Spleen (tissue), 11 donors: ENCODE data around the gene ATG9A. TPM values are rescaled to one million over a fixed set of nuclear protein-coding genes. Genes with fewer than 3 reads are reported as not detected.
"Not testable (repeated sequence)": the region's sequence is repeated elsewhere in the genome, so short reads cannot be mapped to it uniquely, and the experiment has no call there.

Source experiments
- DNase-seq: peaks from one replicate; pipeline ENCODE4 v3.0.0-alpha.2; 2020
- H3K27ac ChIP-seq, 8 donors: fragments of 200-600 bp; sonication (generic) in 7 of 8; 1 replicate in 4 of 8; 2 replicates in 4 of 8; pipeline versions ENCODE4 v1.5.0 to v1.8.0; 2016 to 2021; ENCODE audit warnings: inconsistent platforms in 4 of 8, mild to moderate bottlenecking in 4 of 8, moderate library complexity in 1 of 8
- H3K27me3 ChIP-seq, 7 donors: fragments of 200-600 bp; sonication (generic) in 6 of 7; replicated peaks in 1 of 7; 1 replicate in 4 of 7; 2 replicates in 3 of 7; pipeline versions ENCODE4 v1.5.0 to v1.8.0; 2016 to 2021; ENCODE audit warnings: inconsistent platforms in 3 of 7, mild to moderate bottlenecking in 1 of 7
- H3K36me3 ChIP-seq, 6 donors: fragments of 200-600 bp; sonication (generic) in 5 of 6; 1 replicate in 4 of 6; 2 replicates in 2 of 6; pipeline versions ENCODE4 v1.5.0 to v1.8.0; 2016 to 2021; ENCODE audit warnings: inconsistent platforms in 2 of 6
- H3K4me1 ChIP-seq, 6 donors: fragments of 200-600 bp; sonication (generic) in 5 of 6; 1 replicate in 3 of 6; 2 replicates in 3 of 6; pipeline versions ENCODE4 v1.5.0 to v1.8.0; 2016 to 2021; ENCODE audit warnings: inconsistent platforms in 3 of 6
- H3K4me3 ChIP-seq, 8 donors: fragments of 200-600 bp; sonication (generic) in 7 of 8; 1 replicate in 4 of 8; 2 replicates in 4 of 8; pipeline versions ENCODE4 v1.5.0 to v1.8.0; 2016 to 2021; ENCODE audit warnings: inconsistent platforms in 4 of 8, mild to moderate bottlenecking in 4 of 8, moderate library complexity in 2 of 8
- H3K9me3 ChIP-seq, 8 donors: fragments of 200-600 bp; sonication (generic) in 7 of 8; 1 replicate in 4 of 8; 2 replicates in 4 of 8; pipeline versions ENCODE4 v1.5.0 to v1.8.0; 2016 to 2021; ENCODE audit warnings: inconsistent platforms in 4 of 8
- POLR2A ChIP-seq, 3 donors: fragments of 450-650 bp; IDR thresholded peaks; one replicate each; pipeline ENCODE4 v1.5.1; 2017; ENCODE audit warnings: antibody characterized with exemption in 3 of 3, mild to moderate bottlenecking in 1 of 3
- POLR2AphosphoS5 ChIP-seq, 3 donors: sonication (generic); formaldehyde crosslinking; IDR thresholded peaks; one replicate each; pipeline ENCODE4 v1.5.1; 2017; ENCODE audit warnings: antibody characterized with exemption in 3 of 3
- WGBS, 5 donors: extraction: QIAGEN DNeasy Blood & Tissue Kit in 3 of 5; methylation state at CpG; one replicate each; pipeline versions ENCODE4 v1.1.5 to v1.1.7; 2013 to 2018; 5-methylcytosine and 5-hydroxymethylcytosine counted together
- intact Hi-C: fragments of 100-400 bp; cut with DNase I; formaldehyde crosslinking; loops from one replicate; pipeline ENCODE4 v1.15.0; 2023; ENCODE audit warnings: low total_unique reads
- polyA plus RNA-seq, 3 donors: library from polyadenylated mRNA; stranded (reverse); fragments of 200-250 nt; gene quantifications; one replicate each; pipeline ENCODE4 v1.2.1, GENCODE V29; 2013
- total RNA-seq, 7 donors: library from RNA; depleted of rRNA in 3 of 7; stranded (reverse); fragments of >200 nt in 3 of 7; fragmentation: NEBNext Ultra II Directional in 4 of 7; extraction: Animal tissue kit (Norgen Biotek cat#: 25700) in 4 of 7; gene quantifications; one replicate each; pipeline versions ENCODE4 v1.1.0 to v1.2.1, GENCODE V29; 2016 to 2021
- TF ChIP-seq, protein P1 (sequence below), 11 experiments: fragments of 200-600 bp in 7 of 11; fragments of 450-650 bp in 4 of 11; sonication (generic) in 4 of 11; IDR thresholded peaks in 8 of 11; conservative IDR thresholded peaks in 3 of 11; 1 replicate in 7 of 11; 2 replicates in 4 of 11; pipeline versions ENCODE4 v1.4.0 to v1.8.0; 2016 to 2021; ENCODE audit warnings: antibody characterized with exemption in 11 of 11, inconsistent platforms in 4 of 11, mild to moderate bottlenecking in 1 of 11
- donor health status: healthy with polysubstance abuse.
- donor health status: DM: no; HTN: no; CAD: no; lungs with moderate emphysema.
- donor health status: DM: no; HTN: no; CAD: no.
- donor health status: Bipolar disorder and iron deficiency.
- donor health status: healthy.
- donor health status: DM: no; HTN: no; CAD: no.
- donor health status: DM: yes; HTN: yes; CAD: no.

The ATG9A gene
- total and polyA plus RNA-seq, 10 donors, result 9.4 to 68.2 (median 44.8) TPM

DNA sequence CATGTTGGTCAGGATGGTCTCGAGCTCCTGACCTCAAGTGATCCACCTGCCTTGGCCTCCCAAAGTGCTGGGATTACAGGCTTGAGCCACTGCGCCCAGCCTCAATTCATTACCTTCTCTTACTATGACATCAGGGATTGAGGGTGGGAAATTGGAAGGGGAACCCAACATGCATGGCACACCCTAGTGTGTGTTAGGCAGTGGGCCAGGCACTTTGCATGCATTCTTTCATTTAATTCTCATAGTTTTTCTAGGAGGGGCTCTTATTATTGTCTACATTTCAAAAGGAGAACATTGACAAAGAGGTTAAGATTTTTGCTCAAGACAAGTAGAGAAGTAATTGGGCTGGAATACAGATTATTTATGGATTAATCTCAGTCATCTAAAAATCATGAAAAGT lies 38.9 kb upstream of the ATG9A start:
- Histone ChIP-seq H3K9me3 (no peaks in the 10 kb centered on the region), H3K36me3 (no peaks in the 10 kb centered on the region), H3K4me3 (no peak overlapping the region), H3K27ac (no peak overlapping the region), H3K27me3 (no peaks in the 10 kb centered on the region), H3K4me1 (peaks cover 0 to 27% (median 12%) of the 10 kb centered on the region in 6 donors)
- WGBS, 5 donors, result 74 to 91% (median 88%) methylated on average over 2 of the region's 2 CpGs
- no peak for DNase-seq
- intact Hi-C loops, result no loop called here
- TF ChIP-seq, protein P1, sequence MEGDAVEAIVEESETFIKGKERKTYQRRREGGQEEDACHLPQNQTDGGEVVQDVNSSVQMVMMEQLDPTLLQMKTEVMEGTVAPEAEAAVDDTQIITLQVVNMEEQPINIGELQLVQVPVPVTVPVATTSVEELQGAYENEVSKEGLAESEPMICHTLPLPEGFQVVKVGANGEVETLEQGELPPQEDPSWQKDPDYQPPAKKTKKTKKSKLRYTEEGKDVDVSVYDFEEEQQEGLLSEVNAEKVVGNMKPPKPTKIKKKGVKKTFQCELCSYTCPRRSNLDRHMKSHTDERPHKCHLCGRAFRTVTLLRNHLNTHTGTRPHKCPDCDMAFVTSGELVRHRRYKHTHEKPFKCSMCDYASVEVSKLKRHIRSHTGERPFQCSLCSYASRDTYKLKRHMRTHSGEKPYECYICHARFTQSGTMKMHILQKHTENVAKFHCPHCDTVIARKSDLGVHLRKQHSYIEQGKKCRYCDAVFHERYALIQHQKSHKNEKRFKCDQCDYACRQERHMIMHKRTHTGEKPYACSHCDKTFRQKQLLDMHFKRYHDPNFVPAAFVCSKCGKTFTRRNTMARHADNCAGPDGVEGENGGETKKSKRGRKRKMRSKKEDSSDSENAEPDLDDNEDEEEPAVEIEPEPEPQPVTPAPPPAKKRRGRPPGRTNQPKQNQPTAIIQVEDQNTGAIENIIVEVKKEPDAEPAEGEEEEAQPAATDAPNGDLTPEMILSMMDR (IDR thresholded peaks at IDR 0.05 in 8 of 11, conservative IDR thresholded peaks at IDR 0.05 in 3 of 11), result no peak
- TF ChIP-seq POLR2A (IDR thresholded peaks at IDR 0.05) (no peak), POLR2AphosphoS5 (IDR thresholded peaks at IDR 0.05) (no peak)

DNA sequence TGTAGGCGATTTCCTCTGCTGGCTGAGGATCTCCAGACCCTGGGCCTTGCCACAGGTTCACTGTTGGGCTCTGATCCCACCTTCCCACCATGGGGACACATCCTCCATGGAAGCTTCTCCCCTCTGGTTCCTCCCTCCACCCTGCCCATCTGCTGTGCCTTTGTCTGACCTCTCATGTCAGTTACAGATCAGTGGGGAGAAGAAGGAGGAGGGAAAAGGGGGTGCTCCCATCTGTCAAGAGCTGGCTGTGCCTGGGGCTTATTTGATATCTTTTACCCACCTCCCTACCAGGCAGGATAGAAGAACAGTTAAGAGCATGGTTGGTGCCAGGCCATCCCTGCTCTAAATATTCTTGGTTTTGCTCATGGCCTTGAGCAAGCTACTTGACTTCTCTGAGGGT lies 37.5 kb upstream of the ATG9A start:
- TF ChIP-seq, protein P1 (IDR thresholded peaks at IDR 0.05 in 8 of 11, conservative IDR thresholded peaks at IDR 0.05 in 3 of 11), result no peak
- Histone ChIP-seq H3K36me3 (no peaks in the 10 kb centered on the region), H3K27ac (no peak overlapping the region), H3K4me3 (no peak overlapping the region), H3K9me3 (no peaks in the 10 kb centered on the region), H3K27me3 (no peaks in the 10 kb centered on the region), H3K4me1 (peaks cover 0 to 27% (median 12%) of the 10 kb centered on the region in 6 donors)
- 84 to 100% (median 88%) methylated on average over 1 of the region's 1 CpG for WGBS, 5 donors
- no peak for DNase-seq
- intact Hi-C loops, result no loop called here

DNA sequence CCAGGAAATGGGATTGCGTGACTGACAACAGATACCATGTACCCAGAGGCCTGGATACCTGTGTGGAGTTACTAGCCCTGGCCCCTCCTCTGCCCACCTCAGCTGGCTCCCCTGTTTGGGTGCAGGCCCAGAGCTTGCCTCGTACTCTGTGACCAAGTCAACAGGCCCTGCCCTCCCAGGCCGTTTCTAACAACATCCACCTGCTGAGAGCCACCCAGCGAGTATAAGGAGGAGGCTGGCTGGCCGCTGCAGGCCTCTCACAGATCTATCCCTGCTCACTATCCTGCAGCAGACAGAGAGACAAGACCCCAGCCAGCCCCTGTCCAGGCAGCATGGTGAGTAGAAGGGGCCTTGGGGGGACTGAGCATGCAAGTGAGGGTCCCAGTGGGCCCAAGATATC lies 36.8 kb upstream of the ATG9A start:
- no peaks in the 10 kb centered on the region for H3K9me3 ChIP-seq
- peaks cover 0 to 2% (median 0%) of the 10 kb centered on the region in 7 donors for H3K27me3 ChIP-seq
- TF ChIP-seq POLR2A (IDR thresholded peaks at IDR 0.05), result no peak
- no peak for TF ChIP-seq POLR2AphosphoS5 (IDR thresholded peaks at IDR 0.05)
- TF ChIP-seq, protein P1 (IDR thresholded peaks at IDR 0.05 in 8 of 11, conservative IDR thresholded peaks at IDR 0.05 in 3 of 11), result no peak
- no peak overlapping the region for H3K4me3 ChIP-seq
- H3K4me1 ChIP-seq, result peaks cover 0 to 27% (median 12%) of the 10 kb centered on the region in 6 donors
- 74 to 86% (median 81%) methylated on average over 4 to 5 of the region's 5 CpGs for WGBS, 5 donors
- intact Hi-C loops, result no loop called here
- H3K27ac ChIP-seq, result no peak overlapping the region
- H3K36me3 ChIP-seq, result no peaks in the 10 kb centered on the region
- DNase-seq, result no peak

DNA sequence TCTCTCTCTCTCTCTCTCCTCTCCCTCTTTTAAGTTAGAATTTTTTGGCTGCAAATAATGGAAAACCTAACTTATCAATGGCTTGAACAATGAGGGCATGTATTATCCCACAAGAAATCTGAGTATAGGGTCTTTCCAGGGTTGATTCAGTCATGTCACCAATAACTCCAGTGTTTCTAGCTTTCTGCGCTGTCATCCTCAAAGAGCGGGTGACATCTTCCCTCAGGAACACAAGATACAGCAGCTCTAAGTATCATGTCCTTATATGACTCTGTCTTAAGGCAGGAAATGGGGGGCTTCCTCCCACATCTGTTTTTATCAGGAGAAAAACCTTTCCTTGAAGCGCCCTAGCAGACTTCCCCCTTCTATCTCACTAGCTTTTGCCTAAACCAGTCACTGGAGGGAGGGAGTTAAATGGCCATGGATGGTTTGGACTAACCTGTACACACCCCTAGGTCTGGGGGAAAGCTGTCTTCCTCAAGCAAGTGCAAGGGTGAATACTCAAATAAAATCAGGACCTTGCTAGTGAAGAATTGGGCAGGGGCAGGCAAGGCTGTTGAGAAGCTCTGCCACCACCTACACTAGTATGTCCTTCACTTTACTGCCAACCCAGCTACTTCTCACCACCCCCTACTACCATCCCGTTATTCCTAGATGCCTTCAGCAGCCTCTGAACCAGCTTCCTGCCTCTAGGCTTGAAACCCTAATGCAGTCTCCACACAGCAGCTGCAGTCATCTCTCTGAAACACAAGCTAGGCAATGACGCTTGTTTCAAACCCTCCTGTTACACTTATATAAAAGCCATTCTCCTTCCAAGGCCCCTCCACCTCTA lies 31.8 kb upstream of the ATG9A start:
- whole genome bisulfite sequencing, 5 donors, result 50 to 58% (median 54%) methylated on average over 5 of the region's 5 CpGs

DNA sequence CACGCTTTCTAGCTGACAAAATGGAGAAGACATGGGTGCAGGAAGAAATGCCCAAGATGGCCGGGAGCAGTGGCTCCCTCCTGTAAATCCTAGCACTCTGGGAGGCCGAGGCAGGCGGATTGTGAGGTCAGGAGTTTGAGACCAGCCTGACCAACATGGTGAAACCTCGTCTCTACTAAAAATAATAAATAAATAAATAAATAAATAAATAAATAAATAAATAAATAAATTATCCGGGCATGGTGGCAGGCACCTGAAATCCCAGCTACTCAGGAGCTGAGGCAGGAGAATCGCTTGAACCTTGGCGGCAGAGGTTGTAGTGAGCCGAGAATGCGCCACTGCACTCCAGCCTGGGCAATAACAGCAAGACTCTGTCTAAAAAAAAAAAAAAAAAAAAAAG lies 29.5 kb upstream of the ATG9A start:
- H3K27ac ChIP-seq, H3K9me3 ChIP-seq, H3K36me3 ChIP-seq, intact Hi-C loops, DNase-seq, H3K4me3 ChIP-seq: not testable (repeated sequence)
- H3K4me1 ChIP-seq, result peaks cover 0 to 18% (median 13%) of the 10 kb centered on the region in 6 donors
- WGBS, 5 donors, result 86 to 95% (median 92%) methylated on average over 10 of the region's 10 CpGs
- H3K27me3 ChIP-seq, result peaks cover 0 to 21% (median 0%) of the 10 kb centered on the region in 7 donors

More for the DNA sequence above, 31.8 kb upstream of the ATG9A start:
- Histone ChIP-seq H3K27ac (no peak overlapping the region), H3K9me3 (no peaks in the 10 kb centered on the region), H3K4me3 (no peak overlapping the region), H3K4me1 (peaks cover 0 to 8% (median 2%) of the 10 kb centered on the region in 6 donors), H3K27me3 (peaks cover 0 to 21% (median 0%) of the 10 kb centered on the region in 7 donors), H3K36me3 (no peaks in the 10 kb centered on the region)
- TF ChIP-seq, protein P1 (IDR thresholded peaks at IDR 0.05 in 8 of 11, conservative IDR thresholded peaks at IDR 0.05 in 3 of 11), result no peak
- TF ChIP-seq POLR2A (IDR thresholded peaks at IDR 0.05) (no peak), POLR2AphosphoS5 (IDR thresholded peaks at IDR 0.05) (no peak)
- intact Hi-C loops, result no loop called here
- DNase-seq, result no peak
